HG02763 (cell line): ENCODE data around the gene TAF15.

ENCODE experiments used
- ATAC-seq: cut with Tn5 transposase; IDR thresholded peaks from one replicate; pipeline ENCODE4 v1.9.1; 2021; ENCODE audit warnings: mild to moderate bottlenecking, moderate library complexity; ENCODE audit not compliant: unreplicated experiment

The TAF15 gene

GRCh38 chr17:35895636-35896587 is 86.6 kb downstream of the TAF15 start:
- peak; percentile 43 for ATAC-seq
